ENCODE results near the gene CBLN3.

The CBLN3 gene

GRCh38 chr14:24398653-24399446, 30.6 kb downstream of the CBLN3 start, which contains the start of gene NYNRIN:
Gene NYNRIN (plus strand): TSS chr14:24399003. CDS start chr14:24399247, 244 bp downstream.
- no peak for TF ChIP-seq Cebpa-rat (IDR thresholded peaks at IDR 0.05)
- peaks cover 78% of the 10 kb centered on the region for H3K4me1 ChIP-seq
- peaks cover 17% of the 10 kb centered on the region for H3K36me3 ChIP-seq
- no peaks in the 10 kb centered on the region for H3K27me3 ChIP-seq
- no peaks in the 10 kb centered on the region for H3K9me3 ChIP-seq
- H4K20me1 ChIP-seq = peaks cover 38% of the 10 kb centered on the region
- peak within 1 kb of the TSS; percentile 99 for H3K4me2 ChIP-seq
- peak within 1 kb of the TSS; percentile 80 for H3K9ac ChIP-seq
- H3K27ac ChIP-seq = peak within 1 kb of the TSS; percentile 78
- peak within 1 kb of the TSS; percentile 77 for H3K4me3 ChIP-seq

GRCh38 chr14:24398293-24398652, 31.2 kb downstream of the CBLN3 start:
- peak overlapping the region; percentile 78 for H3K27ac ChIP-seq
- H3K4me1 ChIP-seq = peaks cover 73% of the 10 kb centered on the region
- H3K27me3 ChIP-seq = no peaks in the 10 kb centered on the region
- peaks cover 11% of the 10 kb centered on the region for H3K36me3 ChIP-seq
- peak overlapping the region; percentile 20; the same call in 1 of the 2 replicates for H3K9ac ChIP-seq
- H3K4me3 ChIP-seq = peak overlapping the region; percentile 77; the same call in 1 of the 2 replicates
- no peaks in the 10 kb centered on the region for H3K9me3 ChIP-seq
- no peak for TF ChIP-seq Cebpa-rat (IDR thresholded peaks at IDR 0.05)
- peak overlapping the region; percentile 85 for H3K4me2 ChIP-seq
- H4K20me1 ChIP-seq = peaks cover 32% of the 10 kb centered on the region

- Histone ChIP-seq H3K9me3 (no peaks in the 10 kb centered on the region), H3K36me3 (peaks cover 7% of the 10 kb centered on the region; the same call in 1 of the 2 replicates), H3K27me3 (no peaks in the 10 kb centered on the region), H3K4me2 (peak overlapping the region; percentile 85), H4K20me1 (peaks cover 29% of the 10 kb centered on the region), H3K27ac (peak overlapping the region; percentile 78), H3K4me3 (peak overlapping the region; percentile 77; the same call in 1 of the 2 replicates), H3K9ac (peak overlapping the region; percentile 20; the same call in 1 of the 2 replicates), H3K4me1 (peaks cover 67% of the 10 kb centered on the region)
- TF ChIP-seq Cebpa-rat (IDR thresholded peaks at IDR 0.05) = no peak
Measured at GRCh38 chr14:24397639-24398292, 31.7 kb downstream of the CBLN3 start.

GRCh38 chr14:24395609-24396582, 33.6 kb downstream of the CBLN3 start:
- no peak for TF ChIP-seq Cebpa-rat (IDR thresholded peaks at IDR 0.05)

GRCh38 chr14:24394275-24394674, 35.2 kb downstream of the CBLN3 start:
- no peak overlapping the region for H3K27ac ChIP-seq
- TF ChIP-seq Cebpa-rat (IDR thresholded peaks at IDR 0.05) = no peak
- H3K27me3 ChIP-seq = no peaks in the 10 kb centered on the region
- no peaks in the 10 kb centered on the region for H3K36me3 ChIP-seq
- no peak overlapping the region for H3K9ac ChIP-seq
- H3K4me1 ChIP-seq = peaks cover 42% of the 10 kb centered on the region
- H3K4me3 ChIP-seq = no peak overlapping the region
- no peaks in the 10 kb centered on the region for H4K20me1 ChIP-seq
- no peak overlapping the region for H3K4me2 ChIP-seq
- H3K9me3 ChIP-seq = no peaks in the 10 kb centered on the region

More at GRCh38 chr14:24395609-24396582, 33.6 kb downstream of the CBLN3 start:
- H3K4me2 ChIP-seq = peak overlapping the region; percentile 54
- no peaks in the 10 kb centered on the region for H3K9me3 ChIP-seq
- peaks cover 10% of the 10 kb centered on the region; the same call in 1 of the 2 replicates for H4K20me1 ChIP-seq
- H3K36me3 ChIP-seq = no peaks in the 10 kb centered on the region
- H3K27ac ChIP-seq = no peak overlapping the region
- no peak overlapping the region for H3K4me3 ChIP-seq
- H3K4me1 ChIP-seq = peaks cover 52% of the 10 kb centered on the region
- no peak overlapping the region for H3K9ac ChIP-seq
- H3K27me3 ChIP-seq = no peaks in the 10 kb centered on the region

- H3K9ac ChIP-seq = no peak overlapping the region
- no peak overlapping the region for H3K4me2 ChIP-seq
- H3K36me3 ChIP-seq = no peaks in the 10 kb centered on the region
- no peak for TF ChIP-seq Cebpa-rat (IDR thresholded peaks at IDR 0.05)
- no peaks in the 10 kb centered on the region for H4K20me1 ChIP-seq
- no peak overlapping the region for H3K27ac ChIP-seq
- no peak overlapping the region for H3K4me3 ChIP-seq
- H3K4me1 ChIP-seq = peaks cover 33% of the 10 kb centered on the region
- no peaks in the 10 kb centered on the region for H3K27me3 ChIP-seq
- no peaks in the 10 kb centered on the region for H3K9me3 ChIP-seq
Measured at GRCh38 chr14:24392325-24393091, 37.0 kb downstream of the CBLN3 start.

- no peaks in the 10 kb centered on the region for H3K9me3 ChIP-seq
- TF ChIP-seq Cebpa-rat (IDR thresholded peaks at IDR 0.05) = no peak
- peaks cover 17% of the 10 kb centered on the region for H3K4me1 ChIP-seq
- no peak overlapping the region for H3K9ac ChIP-seq
- H3K4me3 ChIP-seq = no peak overlapping the region
- no peaks in the 10 kb centered on the region for H3K36me3 ChIP-seq
- H3K27me3 ChIP-seq = no peaks in the 10 kb centered on the region
- no peak overlapping the region for H3K27ac ChIP-seq
- H3K4me2 ChIP-seq = peak overlapping the region; percentile 25; the same call in 1 of the 2 replicates
- H4K20me1 ChIP-seq = no peaks in the 10 kb centered on the region
Measured at GRCh38 chr14:24390701-24391468, 38.6 kb downstream of the CBLN3 start.

- Histone ChIP-seq H4K20me1 (no peaks in the 10 kb centered on the region), H3K9me3 (no peaks in the 10 kb centered on the region), H3K27ac (no peak overlapping the region), H3K4me2 (no peak overlapping the region), H3K4me1 (peaks cover 8% of the 10 kb centered on the region; the same call in 1 of the 2 replicates), H3K9ac (no peak overlapping the region), H3K4me3 (no peak overlapping the region), H3K27me3 (no peaks in the 10 kb centered on the region), H3K36me3 (no peaks in the 10 kb centered on the region)
- TF ChIP-seq Cebpa-rat (IDR thresholded peaks at IDR 0.05) = no peak
Measured at GRCh38 chr14:24389226-24389848, 40.1 kb downstream of the CBLN3 start.

Data from BLaER1 (cell line).